ENCODE data around the gene VMP1. TPM values are rescaled to one million over a fixed set of nuclear protein-coding genes. Genes with fewer than 3 reads are reported as not detected.
"Not testable (repeated sequence)": the region's sequence is repeated elsewhere in the genome, so short reads cannot be mapped to it uniquely, and the experiment has no call there.

VMP1 gene
- total RNA-seq, 1 donor from 2014 or later, result 183 TPM

DNA sequence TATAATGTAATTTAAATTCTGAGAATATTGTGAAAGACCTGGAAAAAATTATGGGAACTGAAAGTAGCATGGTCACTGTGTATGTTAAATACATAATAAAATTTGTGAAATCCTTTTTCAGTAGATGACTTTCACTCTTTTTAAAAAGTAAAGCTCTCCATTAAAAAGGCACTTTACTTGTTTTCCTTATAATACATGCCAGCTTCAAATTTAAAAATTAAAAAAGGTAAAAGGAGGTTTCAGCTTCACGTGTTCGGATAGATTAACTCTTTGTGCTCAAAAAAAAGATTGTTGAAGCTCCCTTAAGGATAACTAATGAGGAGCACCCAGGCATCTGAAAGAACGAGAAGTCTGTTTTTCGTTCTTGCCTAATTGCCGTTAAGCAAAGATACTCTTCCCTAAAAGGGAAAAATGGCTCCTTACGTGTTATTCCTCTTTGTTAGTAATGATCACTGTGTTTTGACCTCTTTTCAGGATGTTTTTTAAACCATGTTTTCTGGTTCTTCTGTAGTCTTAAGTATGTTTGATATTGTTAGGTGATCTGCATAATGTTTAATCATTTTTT lies 97.5 kb downstream of the VMP1 start:
- Histone ChIP-seq H3K4me1 (peaks cover 3 to 6% of the 10 kb centered on the region in 2 donors), H3K4me3 (peak overlapping the region; percentile 27 to 56), H3K27ac (peak overlapping the region; percentile 64 to 66), H3K9me3 (no peaks in the 10 kb centered on the region), H3K27me3 (no peaks in the 10 kb centered on the region), H3K36me3 (no peaks in the 10 kb centered on the region)
- intact Hi-C loops (cut with DNase I), result no loop called here
- no peak for DNase-seq (ENCODE audit: low spot score in 2 of 2)
- TF ChIP-seq, protein P1, sequence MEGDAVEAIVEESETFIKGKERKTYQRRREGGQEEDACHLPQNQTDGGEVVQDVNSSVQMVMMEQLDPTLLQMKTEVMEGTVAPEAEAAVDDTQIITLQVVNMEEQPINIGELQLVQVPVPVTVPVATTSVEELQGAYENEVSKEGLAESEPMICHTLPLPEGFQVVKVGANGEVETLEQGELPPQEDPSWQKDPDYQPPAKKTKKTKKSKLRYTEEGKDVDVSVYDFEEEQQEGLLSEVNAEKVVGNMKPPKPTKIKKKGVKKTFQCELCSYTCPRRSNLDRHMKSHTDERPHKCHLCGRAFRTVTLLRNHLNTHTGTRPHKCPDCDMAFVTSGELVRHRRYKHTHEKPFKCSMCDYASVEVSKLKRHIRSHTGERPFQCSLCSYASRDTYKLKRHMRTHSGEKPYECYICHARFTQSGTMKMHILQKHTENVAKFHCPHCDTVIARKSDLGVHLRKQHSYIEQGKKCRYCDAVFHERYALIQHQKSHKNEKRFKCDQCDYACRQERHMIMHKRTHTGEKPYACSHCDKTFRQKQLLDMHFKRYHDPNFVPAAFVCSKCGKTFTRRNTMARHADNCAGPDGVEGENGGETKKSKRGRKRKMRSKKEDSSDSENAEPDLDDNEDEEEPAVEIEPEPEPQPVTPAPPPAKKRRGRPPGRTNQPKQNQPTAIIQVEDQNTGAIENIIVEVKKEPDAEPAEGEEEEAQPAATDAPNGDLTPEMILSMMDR (IDR thresholded peaks at IDR 0.05), result no peak

DNA sequence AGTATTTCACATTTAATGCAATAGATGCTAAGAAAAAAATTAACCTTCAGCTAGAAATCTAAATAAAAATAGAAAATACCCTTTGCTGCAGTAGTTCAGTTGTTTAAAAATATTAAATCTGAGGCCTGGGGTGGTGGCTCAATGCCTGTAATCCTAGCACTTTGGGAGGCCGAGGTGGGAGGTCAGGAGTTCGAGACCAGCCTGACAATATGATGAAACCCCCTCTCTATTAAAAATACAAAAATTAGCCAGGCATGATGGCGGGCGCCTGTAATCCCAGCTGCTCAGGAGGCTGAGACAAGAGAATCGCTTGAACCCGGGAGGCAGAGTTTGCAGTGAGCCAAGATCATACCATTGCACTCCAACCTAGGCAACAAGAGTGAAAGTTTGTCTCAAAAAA lies 98.9 kb downstream of the VMP1 start:
- H3K36me3 ChIP-seq; DNase-seq (ENCODE audit: low spot score in 2 of 2); H3K27me3 ChIP-seq; H3K4me3 ChIP-seq; H3K4me1 ChIP-seq; H3K9me3 ChIP-seq; intact Hi-C loops (cut with DNase I): not testable (repeated sequence)
- peak overlapping the region in 1 of 2 donors; percentile 23 for H3K27ac ChIP-seq

DNA sequence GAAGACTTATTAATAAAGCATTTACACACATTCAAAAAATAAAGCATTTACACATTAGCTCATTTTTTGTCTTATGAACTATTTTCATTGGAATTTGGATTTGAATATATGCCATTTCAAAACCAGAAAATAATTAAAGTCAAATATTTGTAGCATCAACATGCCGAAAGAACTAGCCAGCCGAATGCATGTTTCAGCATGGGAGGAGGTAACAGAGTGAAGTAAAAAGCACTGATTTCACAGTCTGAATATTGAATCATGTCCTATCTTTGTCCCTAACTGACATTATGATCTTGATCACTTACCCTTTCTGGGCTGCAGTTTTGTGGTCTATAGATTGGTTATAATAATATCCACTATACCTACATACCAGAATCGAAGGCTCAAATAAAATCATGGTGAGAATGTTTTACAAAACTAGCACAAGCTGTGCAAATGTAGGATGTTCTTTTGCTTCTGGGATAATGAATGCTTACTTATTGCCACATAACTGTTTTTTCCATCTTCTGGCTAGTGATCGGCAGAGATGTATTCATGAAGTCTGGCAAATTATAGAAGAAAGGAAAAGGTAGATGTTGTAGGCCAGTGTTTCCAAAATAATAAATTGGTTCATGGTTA lies 100.5 kb downstream of the VMP1 start:
- no peaks in the 10 kb centered on the region for H3K27me3 ChIP-seq
- H3K4me1 ChIP-seq, result peaks cover 3 to 6% of the 10 kb centered on the region in 2 donors
- H3K27ac ChIP-seq, result peak overlapping the region; percentile 51 to 77
- peak overlapping the region in 1 of 2 donors; percentile 29 for H3K4me3 ChIP-seq
- H3K36me3 ChIP-seq, result peaks cover 0 to 9% of the 10 kb centered on the region in 2 donors
- no peaks in the 10 kb centered on the region for H3K9me3 ChIP-seq
- intact Hi-C loops (cut with DNase I), result no loop called here
- DNase-seq (ENCODE audit: low spot score in 2 of 2), result no peak
- TF ChIP-seq, protein P1 (IDR thresholded peaks at IDR 0.05), result no peak

DNA sequence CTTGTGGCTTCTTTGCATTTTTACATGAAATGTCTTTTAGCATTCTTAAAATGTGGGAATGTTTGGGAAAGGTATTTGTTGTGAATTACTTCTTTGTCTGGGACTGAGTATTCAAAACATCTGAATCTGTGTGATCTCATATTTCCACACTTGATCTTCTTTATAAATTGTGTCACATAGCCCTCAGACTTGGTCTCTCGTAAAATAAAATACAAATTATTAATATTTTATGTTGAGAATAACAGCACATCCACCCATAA lies 103.4 kb downstream of the VMP1 start:
- no peak overlapping the region for H3K27ac ChIP-seq
- intact Hi-C loops (cut with DNase I), result no loop called here
- H3K27me3 ChIP-seq, result no peaks in the 10 kb centered on the region
- H3K9me3 ChIP-seq, result no peaks in the 10 kb centered on the region
- DNase-seq (ENCODE audit: low spot score in 2 of 2), result no peak
- peaks cover 0 to 15% of the 10 kb centered on the region in 2 donors for H3K36me3 ChIP-seq
- H3K4me3 ChIP-seq, result no peak overlapping the region
- H3K4me1 ChIP-seq, result peaks cover 3% of the 10 kb centered on the region in 2 donors
- TF ChIP-seq, protein P1 (IDR thresholded peaks at IDR 0.05), result no peak

DNA sequence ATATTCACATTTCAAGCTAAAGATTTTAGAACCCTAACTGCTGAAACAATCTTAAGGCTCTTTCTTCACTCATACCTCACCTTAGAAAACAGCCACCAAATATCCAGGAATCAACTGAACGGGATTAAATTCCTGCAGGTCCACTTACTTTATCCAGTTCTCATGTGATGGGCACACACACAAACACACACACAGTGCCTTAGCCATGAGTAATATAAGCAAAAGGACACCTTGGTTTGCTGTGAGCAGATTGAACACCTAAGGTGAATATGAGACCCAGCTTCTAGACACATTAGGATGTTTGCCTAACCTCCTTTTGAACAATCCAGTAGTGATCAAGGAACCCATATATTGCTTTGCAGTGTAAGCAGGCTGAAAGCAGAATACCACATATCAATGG lies 103.8 kb downstream of the VMP1 start:
- Histone ChIP-seq H3K27me3 (no peaks in the 10 kb centered on the region), H3K4me1 (peaks cover 3% of the 10 kb centered on the region in 2 donors), H3K36me3 (peaks cover 0 to 15% of the 10 kb centered on the region in 2 donors), H3K4me3 (no peak overlapping the region), H3K9me3 (no peaks in the 10 kb centered on the region), H3K27ac (no peak overlapping the region)
- intact Hi-C loops (cut with DNase I), result no loop called here
- DNase-seq (ENCODE audit: low spot score in 2 of 2), result no peak
- TF ChIP-seq, protein P1 (IDR thresholded peaks at IDR 0.05), result no peak

DNA sequence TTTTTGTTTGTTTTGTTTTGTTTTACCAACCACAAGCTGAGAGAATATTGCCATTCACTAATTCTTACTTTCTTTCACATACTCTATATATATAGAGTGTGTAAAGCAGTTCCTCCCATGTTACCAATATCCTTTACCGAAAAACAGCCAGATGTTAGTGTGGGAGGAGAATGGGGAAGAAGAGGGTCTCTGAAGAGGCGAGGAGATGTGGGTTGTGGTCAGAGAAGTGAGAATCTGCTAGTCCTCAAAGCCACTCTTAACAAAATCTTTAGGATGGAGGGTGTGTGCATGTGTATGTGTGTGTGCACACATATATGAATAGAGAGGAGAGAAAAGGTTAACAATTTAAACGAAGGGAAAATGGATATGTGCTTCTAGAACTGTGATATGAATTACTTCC lies 104.7 kb downstream of the VMP1 start:
- H3K27ac ChIP-seq, result no peak overlapping the region
- intact Hi-C loops (cut with DNase I), result no loop called here
- no peak for DNase-seq (ENCODE audit: low spot score in 2 of 2)
- no peaks in the 10 kb centered on the region for H3K9me3 ChIP-seq
- H3K4me3 ChIP-seq, result no peak overlapping the region
- TF ChIP-seq, protein P1 (IDR thresholded peaks at IDR 0.05), result no peak
- no peaks in the 10 kb centered on the region for H3K27me3 ChIP-seq
- H3K4me1 ChIP-seq, result peaks cover 3% of the 10 kb centered on the region in 2 donors
- peaks cover 0 to 15% of the 10 kb centered on the region in 2 donors for H3K36me3 ChIP-seq
